Measurements from ENCODE around the gene PTF1A.

GRCh38 chr10:23186178-23186577 lies 5.9 kb upstream of the PTF1A start:
- TF ChIP-seq POLR2A (IDR thresholded peaks at IDR 0.05; ENCODE audit: low read depth, low read length) (no peak), CTCF (conservative IDR thresholded peaks at IDR 0.05; ENCODE audit: low read depth, low read length) (no peak), RCOR1 (IDR thresholded peaks at IDR 0.05; ENCODE audit: insufficient replicate concordance, low read length) (no peak), RAD21 (IDR thresholded peaks at IDR 0.05; ENCODE audit: low read length) (no peak), MAZ (IDR thresholded peaks at IDR 0.05; ENCODE audit: borderline replicate concordance, low read depth, low read length) (no peak), BHLHE40 (IDR thresholded peaks at IDR 0.05; ENCODE audit: low read depth, low read length) (no peak), RFX5 (IDR thresholded peaks at IDR 0.05; ENCODE audit: low read depth, low read length) (no peak), MAFK (IDR thresholded peaks at IDR 0.05; ENCODE audit: low read depth, low read length) (no peak), CEBPB (IDR thresholded peaks at IDR 0.05; ENCODE audit: low read depth, low read length) (no peak)

Measured in IMR-90 (cell line).